H1 (cell line): ENCODE data around the gene HMGCL. TPM values are rescaled to one million over a fixed set of nuclear protein-coding genes. Genes with fewer than 3 reads are reported as not detected.
"Not testable (repeated sequence)": the region's sequence is repeated elsewhere in the genome, so short reads cannot be mapped to it uniquely, and the experiment has no call there.

Source experiments
- CTCF ChIA-PET: fragments of 300-600 bp; sonication (Branson Sonifier 250); formaldehyde crosslinking; loops from one replicate; lab custom pipeline; 2021; ENCODE audit not compliant: partially characterized antibody; lab: Charles Lee
- POLR2A ChIA-PET: fragments of 300-600 bp; sonication (Branson Sonifier 250); formaldehyde crosslinking; loops from one replicate; lab custom pipeline; 2021; ENCODE audit warnings: inconsistent platforms; ENCODE audit not compliant: partially characterized antibody; lab: Charles Lee
- DNase-seq, 2 experiments: peaks; one replicate each; pipeline versions ENCODE4 v3.0.0 to v3.0.0-alpha.2; 2010 to 2022; ENCODE audit warnings: low spot score in 2 of 2, low read depth in 1 of 2, mixed read lengths in 1 of 2
- FAIRE-seq: peaks from 2 replicates; lab custom pipeline; 2011; peaks lifted over from hg19 to GRCh38; lab: Jason Lieb, UNC
- H2AFZ ChIP-seq: 2 replicates; pipeline ENCODE4 v1.8.1; 2012; ENCODE audit warnings: low read length, inconsistent platforms
- H2AK5ac ChIP-seq: 2 replicates; pipeline ENCODE4 v1.6.1; 2013; ENCODE audit warnings: low read depth, low read length
- H2BK120ac ChIP-seq: replicated peaks from 2 replicates; pipeline ENCODE3; 2013; ENCODE audit warnings: low read depth, low read length, inconsistent platforms
- H2BK12ac ChIP-seq: 2 replicates; pipeline ENCODE4 v1.6.1; 2013; ENCODE audit warnings: low read depth, low read length
- H2BK15ac ChIP-seq: 2 replicates; pipeline ENCODE4 v1.6.1; 2013; ENCODE audit warnings: low read length
- H2BK20ac ChIP-seq: 2 replicates; pipeline ENCODE4 v1.6.1; 2013; ENCODE audit warnings: low read length
- H2BK5ac ChIP-seq: 2 replicates; pipeline ENCODE4 v1.6.1; 2013; ENCODE audit warnings: low read depth, low read length
- H3K14ac ChIP-seq: 2 replicates; pipeline ENCODE4 v1.6.1; 2013; ENCODE audit warnings: inconsistent platforms; ENCODE audit not compliant: insufficient read length
- H3K18ac ChIP-seq: 2 replicates; pipeline ENCODE4 v1.6.1; 2013; ENCODE audit warnings: low read length; ENCODE audit errors: extremely low read depth
- H3K23ac ChIP-seq: 2 replicates; pipeline ENCODE4 v1.6.1; 2013; ENCODE audit warnings: inconsistent platforms; ENCODE audit not compliant: insufficient read length
- H3K23me2 ChIP-seq: 2 replicates; pipeline ENCODE4 v1.6.1; 2013; ENCODE audit warnings: low read depth, low read length
- H3K27ac ChIP-seq: 2 replicates; pipeline ENCODE4 v1.6.1; 2011; ENCODE audit warnings: low read depth, low read length, inconsistent platforms
- H3K27me3 ChIP-seq, 4 experiments: replicated peaks in 1 of 4; 1 replicate in 1 of 4; 2 replicates in 3 of 4; pipeline versions ENCODE4 v1.6.1 to v1.8.1; 2011 to 2013; ENCODE audit warnings: low read length in 3 of 4, mild to moderate bottlenecking in 3 of 4, inconsistent platforms in 2 of 4, mixed read lengths in 2 of 4, moderate library complexity in 1 of 4; ENCODE audit not compliant: control insufficient read depth in 3 of 4, insufficient read depth in 3 of 4; ENCODE audit errors: extremely low read depth in 1 of 4
- H3K36me3 ChIP-seq, 4 experiments: 2 replicates each; pipeline versions ENCODE4 v1.6.1 to v1.8.1; 2011 to 2013; ENCODE audit warnings: mild to moderate bottlenecking in 4 of 4, low read length in 3 of 4, moderate library complexity in 2 of 4, control low read depth in 1 of 4, inconsistent platforms in 1 of 4; ENCODE audit not compliant: insufficient read depth in 4 of 4, control insufficient read depth in 2 of 4
- H3K4ac ChIP-seq: replicated peaks from 2 replicates; pipeline ENCODE3; 2013; ENCODE audit warnings: low read length, low read depth, mixed read lengths, inconsistent platforms; ENCODE audit not compliant: insufficient read length
- H3K4me1 ChIP-seq, 4 experiments: replicated peaks in 1 of 4; 1 replicate in 1 of 4; 2 replicates in 3 of 4; pipeline versions ENCODE4 v1.6.1 to v1.8.1; 2011 to 2013; ENCODE audit warnings: low read length in 3 of 4, inconsistent platforms in 2 of 4, mixed read lengths in 1 of 4; ENCODE audit not compliant: insufficient read depth in 4 of 4, control insufficient read depth in 3 of 4
- H3K4me2 ChIP-seq, 2 experiments: 2 replicates each; pipeline versions ENCODE4 v1.6.1 to v1.8.1; 2011 to 2013; ENCODE audit warnings: low read depth in 2 of 2, low read length in 2 of 2, control low read depth in 1 of 2, inconsistent platforms in 1 of 2, mild to moderate bottlenecking in 1 of 2; ENCODE audit not compliant: insufficient read depth in 1 of 2
- H3K4me3 ChIP-seq, 4 experiments: fragments of 200-600, 300-600 bp in 1 of 4; sonication (generic), shearing (Covaris generic), sonication (Bioruptor Twin) in 1 of 4; 2 replicates each; pipeline versions ENCODE4 v1.5.1 to v1.8.1; 2011 to 2016; ENCODE audit warnings: low read length in 4 of 4, low read depth in 3 of 4, control low read depth in 2 of 4, inconsistent platforms in 2 of 4, mild to moderate bottlenecking in 2 of 4, mixed read lengths in 1 of 4, moderate library complexity in 1 of 4; ENCODE audit not compliant: insufficient read depth in 2 of 4; ENCODE audit errors: extremely low read depth in 1 of 4
- H3K56ac ChIP-seq: replicated peaks from 2 replicates; pipeline ENCODE3; 2013; ENCODE audit warnings: low read depth, mild to moderate bottlenecking, mixed read lengths, low read length, inconsistent platforms; ENCODE audit not compliant: insufficient read length
- H3K79me1 ChIP-seq: 2 replicates; pipeline ENCODE4 v1.6.1; 2013; ENCODE audit warnings: low read depth, low read length, control low read depth
- H3K79me2 ChIP-seq, 2 experiments: 2 replicates each; pipeline versions ENCODE4 v1.6.1 to v1.8.1; 2012 to 2013; ENCODE audit warnings: low read length in 2 of 2, mild to moderate bottlenecking in 2 of 2, inconsistent platforms in 1 of 2; ENCODE audit not compliant: insufficient read depth in 2 of 2, control insufficient read depth in 1 of 2
- H3K9ac ChIP-seq, 4 experiments: replicated peaks in 1 of 4; 1 replicate in 1 of 4; 2 replicates in 3 of 4; pipeline versions ENCODE4 v1.6.1 to v1.8.1; 2011 to 2013; ENCODE audit warnings: low read depth in 3 of 4, low read length in 3 of 4, control low read depth in 2 of 4, mild to moderate bottlenecking in 2 of 4, moderate library complexity in 2 of 4, inconsistent platforms in 1 of 4; ENCODE audit errors: extremely low read depth in 1 of 4
- H3K9me3 ChIP-seq, 2 experiments: 2 replicates each; pipeline versions ENCODE4 v1.6.1 to v1.8.1; 2012 to 2013; ENCODE audit warnings: mild to moderate bottlenecking in 2 of 2, moderate library complexity in 2 of 2, control low read depth in 1 of 2, inconsistent platforms in 1 of 2, low read depth in 1 of 2, low read length in 1 of 2, mixed read lengths in 1 of 2; ENCODE audit not compliant: insufficient read depth in 2 of 2
- H4K20me1 ChIP-seq, 2 experiments: replicated peaks in 1 of 2; 2 replicates each; pipeline versions ENCODE3 to v1.8.1; 2011 to 2013; ENCODE audit warnings: inconsistent platforms in 2 of 2, low read length in 2 of 2, mild to moderate bottlenecking in 1 of 2; ENCODE audit not compliant: insufficient read depth in 2 of 2, control insufficient read depth in 1 of 2
- H4K5ac ChIP-seq: 2 replicates; pipeline ENCODE4 v1.6.1; 2013; ENCODE audit warnings: low read length, low read depth, mixed read lengths, inconsistent platforms; ENCODE audit not compliant: insufficient read length
- H4K8ac ChIP-seq: 2 replicates; pipeline ENCODE4 v1.8.0; 2013; ENCODE audit warnings: mild to moderate bottlenecking, moderate library complexity, low read length, inconsistent platforms; ENCODE audit not compliant: insufficient read depth; ENCODE audit errors: extremely low read depth
- H4K91ac ChIP-seq: replicated peaks from 2 replicates; pipeline ENCODE3; 2013; ENCODE audit warnings: low read length, mixed read lengths, inconsistent platforms; ENCODE audit not compliant: insufficient read length
- WGBS, 2 experiments: shearing (Covaris generic) in 1 of 2; methylation state at CpG; one replicate each; pipeline versions ENCODE4 v1.1.6 to v1.1.7; 2013 to 2015; ENCODE audit warnings: low lambda C conversion rate in 2 of 2, mixed read lengths in 2 of 2, inconsistent platforms in 1 of 2, low coverage in 1 of 2, missing lambda C conversion rate in 1 of 2; ENCODE audit not compliant: insufficient replicate concordance in 2 of 2, insufficient coverage in 1 of 2, insufficient read length in 1 of 2; ENCODE audit errors: extremely low coverage in 1 of 2, missing lambda C conversion rate in 1 of 2; 5-methylcytosine and 5-hydroxymethylcytosine counted together
- polyA plus RNA-seq, 7 experiments: library from polyadenylated mRNA; depleted of rRNA in 3 of 7; stranded (reverse) in 5 of 7; unstranded in 2 of 7; fragments of >200 nt in 5 of 7; fragments of 200-250 nt in 2 of 7; gene quantifications; 1 replicate in 5 of 7; 2 replicates in 1 of 7; 4 replicates in 1 of 7; pipeline versions ENCODE4 v1.2.1 to v1.2.3, GENCODE V29; 2011 to 2013; ENCODE audit warnings: missing spikeins in 2 of 7, mixed read lengths in 2 of 7
- total RNA-seq: library from RNA; stranded (reverse); fragmentation: NEBNext Ultra II Directional; extraction: Animal tissue kit (Norgen Biotek cat#: 25700); gene quantifications from 2 replicates; pipeline ENCODE4 v1.2.1, GENCODE V29; 2021

HMGCL gene
- total and polyA plus RNA-seq, 2 of the 8 experiments (the other 6 are each of a cell fraction or from before 2014, with no cell fraction given) = 13.7 to 19.5 TPM

DNA sequence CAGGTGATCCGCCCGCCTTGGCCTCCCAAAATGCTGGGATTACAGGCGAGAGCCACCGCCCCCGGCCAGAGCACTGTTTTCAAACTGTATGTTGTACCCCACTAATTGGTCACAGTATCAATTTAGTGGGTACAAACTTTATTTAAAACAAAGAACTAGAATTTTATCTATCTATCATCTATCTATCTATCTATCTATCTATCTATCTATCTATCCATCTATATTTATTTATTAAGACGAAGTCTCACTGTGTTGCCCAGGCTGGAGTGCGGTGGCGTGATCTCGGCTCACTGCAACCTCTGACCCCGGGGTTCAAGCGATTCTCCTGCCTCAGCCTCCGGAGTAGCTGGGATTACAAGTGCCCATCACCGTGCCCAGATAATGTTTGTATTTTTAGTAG lies 1.4 kb upstream of the HMGCL start:
- 91% methylated on average over 13 of the region's 13 CpGs; no CpG with 5 or more reads in 1 of the 2 experiments for WGBS, 2 experiments
- H3K23me2 ChIP-seq, H3K56ac ChIP-seq, H3K18ac ChIP-seq, H4K5ac ChIP-seq, FAIRE-seq, H3K27ac ChIP-seq, H4K91ac ChIP-seq, H2BK12ac ChIP-seq, H3K4ac ChIP-seq, DNase-seq, H3K79me2 ChIP-seq, H3K4me3 ChIP-seq, H3K4me1 ChIP-seq, H2BK20ac ChIP-seq, H4K20me1 ChIP-seq, H3K23ac ChIP-seq, H2AK5ac ChIP-seq, H3K9me3 ChIP-seq, H4K8ac ChIP-seq, H2BK5ac ChIP-seq, H3K36me3 ChIP-seq, H3K4me2 ChIP-seq, H2BK15ac ChIP-seq, H3K27me3 ChIP-seq, H2BK120ac ChIP-seq, H3K9ac ChIP-seq, H3K14ac ChIP-seq, H3K79me1 ChIP-seq, H2AFZ ChIP-seq: not testable (repeated sequence)
- ChIA-PET POLR2A (interaction anchor here (2.2 to 4.2 kb wide), 2 partner anchors 15 to 28 kb away, joined by 8 to 28 read pairs; partner anchors contain the start of gene GALE), CTCF (interaction anchor here (0.6 to 8.5 kb wide), 3 partner anchors 15 to 55 kb away, joined by 3 to 99 read pairs (median 3); no protein-coding TSS in a partner anchor)
